Measurements from ENCODE around the gene MCHR1.

DNA sequence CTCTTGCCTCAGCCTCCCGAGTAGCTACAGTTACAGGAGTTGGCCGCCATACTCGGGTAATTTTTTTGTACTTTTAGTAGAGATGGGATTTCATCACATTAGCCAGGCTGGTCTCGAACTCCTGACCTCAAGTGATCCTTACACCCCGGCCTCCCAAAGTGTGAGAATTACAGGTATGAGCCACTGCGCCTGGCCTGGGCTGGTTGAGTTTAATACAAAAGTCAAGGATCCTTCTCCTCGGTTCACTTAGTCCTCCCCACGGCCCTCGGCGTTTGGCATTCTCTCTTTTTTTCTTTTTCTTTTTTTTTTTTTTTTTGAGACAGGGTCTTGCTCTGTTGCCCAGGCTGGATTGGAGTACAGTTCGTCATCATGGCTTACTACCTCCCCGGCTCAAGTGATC is 33.0 kb downstream of the MCHR1 start:
- no peak for TF ChIP-seq EGR1 (IDR thresholded peaks at IDR 0.05; ENCODE audit: low read depth in 2 of 2)
- TF ChIP-seq RAD21 (IDR thresholded peaks at IDR 0.05) = no peak
- TF ChIP-seq, protein P1, sequence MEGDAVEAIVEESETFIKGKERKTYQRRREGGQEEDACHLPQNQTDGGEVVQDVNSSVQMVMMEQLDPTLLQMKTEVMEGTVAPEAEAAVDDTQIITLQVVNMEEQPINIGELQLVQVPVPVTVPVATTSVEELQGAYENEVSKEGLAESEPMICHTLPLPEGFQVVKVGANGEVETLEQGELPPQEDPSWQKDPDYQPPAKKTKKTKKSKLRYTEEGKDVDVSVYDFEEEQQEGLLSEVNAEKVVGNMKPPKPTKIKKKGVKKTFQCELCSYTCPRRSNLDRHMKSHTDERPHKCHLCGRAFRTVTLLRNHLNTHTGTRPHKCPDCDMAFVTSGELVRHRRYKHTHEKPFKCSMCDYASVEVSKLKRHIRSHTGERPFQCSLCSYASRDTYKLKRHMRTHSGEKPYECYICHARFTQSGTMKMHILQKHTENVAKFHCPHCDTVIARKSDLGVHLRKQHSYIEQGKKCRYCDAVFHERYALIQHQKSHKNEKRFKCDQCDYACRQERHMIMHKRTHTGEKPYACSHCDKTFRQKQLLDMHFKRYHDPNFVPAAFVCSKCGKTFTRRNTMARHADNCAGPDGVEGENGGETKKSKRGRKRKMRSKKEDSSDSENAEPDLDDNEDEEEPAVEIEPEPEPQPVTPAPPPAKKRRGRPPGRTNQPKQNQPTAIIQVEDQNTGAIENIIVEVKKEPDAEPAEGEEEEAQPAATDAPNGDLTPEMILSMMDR (IDR thresholded peaks at IDR 0.05; ENCODE audit: low read depth, low read length, missing input control) = no peak
- TF ChIP-seq, protein P2, sequence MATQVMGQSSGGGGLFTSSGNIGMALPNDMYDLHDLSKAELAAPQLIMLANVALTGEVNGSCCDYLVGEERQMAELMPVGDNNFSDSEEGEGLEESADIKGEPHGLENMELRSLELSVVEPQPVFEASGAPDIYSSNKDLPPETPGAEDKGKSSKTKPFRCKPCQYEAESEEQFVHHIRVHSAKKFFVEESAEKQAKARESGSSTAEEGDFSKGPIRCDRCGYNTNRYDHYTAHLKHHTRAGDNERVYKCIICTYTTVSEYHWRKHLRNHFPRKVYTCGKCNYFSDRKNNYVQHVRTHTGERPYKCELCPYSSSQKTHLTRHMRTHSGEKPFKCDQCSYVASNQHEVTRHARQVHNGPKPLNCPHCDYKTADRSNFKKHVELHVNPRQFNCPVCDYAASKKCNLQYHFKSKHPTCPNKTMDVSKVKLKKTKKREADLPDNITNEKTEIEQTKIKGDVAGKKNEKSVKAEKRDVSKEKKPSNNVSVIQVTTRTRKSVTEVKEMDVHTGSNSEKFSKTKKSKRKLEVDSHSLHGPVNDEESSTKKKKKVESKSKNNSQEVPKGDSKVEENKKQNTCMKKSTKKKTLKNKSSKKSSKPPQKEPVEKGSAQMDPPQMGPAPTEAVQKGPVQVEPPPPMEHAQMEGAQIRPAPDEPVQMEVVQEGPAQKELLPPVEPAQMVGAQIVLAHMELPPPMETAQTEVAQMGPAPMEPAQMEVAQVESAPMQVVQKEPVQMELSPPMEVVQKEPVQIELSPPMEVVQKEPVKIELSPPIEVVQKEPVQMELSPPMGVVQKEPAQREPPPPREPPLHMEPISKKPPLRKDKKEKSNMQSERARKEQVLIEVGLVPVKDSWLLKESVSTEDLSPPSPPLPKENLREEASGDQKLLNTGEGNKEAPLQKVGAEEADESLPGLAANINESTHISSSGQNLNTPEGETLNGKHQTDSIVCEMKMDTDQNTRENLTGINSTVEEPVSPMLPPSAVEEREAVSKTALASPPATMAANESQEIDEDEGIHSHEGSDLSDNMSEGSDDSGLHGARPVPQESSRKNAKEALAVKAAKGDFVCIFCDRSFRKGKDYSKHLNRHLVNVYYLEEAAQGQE (IDR thresholded peaks at IDR 0.05) = no peak
- no peak for TF ChIP-seq RXRA (IDR thresholded peaks at IDR 0.05)
- no peak for TF ChIP-seq TAF1 (conservative IDR thresholded peaks at IDR 0.05)
